Thymus (tissue), 11 donors: Measurements from ENCODE around the gene SDHB. TPM values are rescaled to one million over a fixed set of nuclear protein-coding genes. Genes with fewer than 3 reads are reported as not detected.

ENCODE experiments used
- DNase-seq, 9 donors: peaks; one replicate each; pipeline ENCODE4 v3.0.0-alpha.2; 2013; ENCODE audit warnings: low spot score in 9 of 9, low read depth in 6 of 9, missing footprints in 1 of 9
- H3K27ac ChIP-seq, 2 donors: one replicate each; pipeline ENCODE4 v1.5.1; 2013; ENCODE audit warnings: control low read depth in 1 of 2, low read depth in 1 of 2, low read length in 1 of 2, mild to moderate bottlenecking in 1 of 2, moderate library complexity in 1 of 2
- H3K27me3 ChIP-seq, 2 donors: one replicate each; pipeline ENCODE4 v1.5.1; 2013; ENCODE audit warnings: low read length in 1 of 2; ENCODE audit not compliant: control insufficient read depth in 2 of 2, insufficient read depth in 1 of 2
- H3K36me3 ChIP-seq, 2 donors: one replicate each; pipeline ENCODE4 v1.5.1; 2013; ENCODE audit warnings: low read length in 1 of 2, mild to moderate bottlenecking in 1 of 2, moderate library complexity in 1 of 2; ENCODE audit not compliant: control insufficient read depth in 2 of 2, insufficient read depth in 2 of 2
- H3K4me1 ChIP-seq, 2 donors: one replicate each; pipeline ENCODE4 v1.5.1; 2013; ENCODE audit warnings: low read length in 2 of 2; ENCODE audit not compliant: control insufficient read depth in 2 of 2, insufficient read depth in 2 of 2
- H3K4me3 ChIP-seq, 2 donors: one replicate each; pipeline ENCODE4 v1.5.1; 2013; ENCODE audit warnings: low read length in 2 of 2, control low read depth in 1 of 2, mild to moderate bottlenecking in 1 of 2
- H3K9me3 ChIP-seq, 2 donors: one replicate each; pipeline ENCODE4 v1.5.1; 2013; ENCODE audit warnings: low read length in 1 of 2, mild to moderate bottlenecking in 1 of 2; ENCODE audit not compliant: control insufficient read depth in 2 of 2, insufficient read depth in 1 of 2
- WGBS: extraction: QIAGEN DNeasy Blood & Tissue Kit; methylation state at CpG from one replicate; pipeline ENCODE4 v1.1.7; 2013; 5-methylcytosine and 5-hydroxymethylcytosine counted together
- polyA plus RNA-seq: library from polyadenylated mRNA; stranded (reverse); fragments of 200-250 nt; gene quantifications from one replicate; pipeline ENCODE4 v1.2.3, GENCODE V29; 2013
- total RNA-seq: library from RNA; stranded (reverse); fragments of 120-200 nt; gene quantifications from one replicate; pipeline ENCODE4 v1.2.4, GENCODE V29; 2013
- donor health status: healthy.

SDHB gene
- total and polyA plus RNA-seq, 2 donors = 70.0 to 122 TPM

DNA sequence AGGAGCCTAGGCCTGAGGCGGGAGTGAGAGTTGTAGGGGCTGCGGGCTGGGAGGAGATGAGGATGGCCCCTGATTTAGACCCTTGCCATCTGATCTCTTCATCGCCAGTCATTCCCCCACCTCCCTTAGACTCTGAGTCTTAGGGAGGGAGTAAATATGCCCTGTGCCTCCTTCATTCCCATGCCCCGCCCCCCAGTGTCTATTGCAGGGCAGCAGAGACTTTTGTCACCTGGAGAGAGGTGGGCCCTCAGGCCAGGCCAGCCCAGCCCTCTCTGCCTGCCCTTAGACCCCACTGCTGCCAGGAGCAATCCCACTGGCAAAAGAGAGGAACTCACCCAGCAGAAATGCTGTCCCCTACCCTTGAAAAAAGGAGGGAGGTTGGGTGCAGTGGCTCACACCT is 70.2 kb downstream of the SDHB start:
- Histone ChIP-seq H3K9me3 (no peaks in the 10 kb centered on the region), H3K27ac (no peak overlapping the region), H3K27me3 (peaks cover 0 to 29% of the 10 kb centered on the region in 2 donors), H3K4me1 (peaks cover 4 to 14% of the 10 kb centered on the region in 2 donors), H3K4me3 (no peak overlapping the region), H3K36me3 (peaks cover 2 to 27% of the 10 kb centered on the region in 2 donors)
- no peak for DNase-seq
- over 99% methylated on average over 4 of the region's 4 CpGs for WGBS

DNA sequence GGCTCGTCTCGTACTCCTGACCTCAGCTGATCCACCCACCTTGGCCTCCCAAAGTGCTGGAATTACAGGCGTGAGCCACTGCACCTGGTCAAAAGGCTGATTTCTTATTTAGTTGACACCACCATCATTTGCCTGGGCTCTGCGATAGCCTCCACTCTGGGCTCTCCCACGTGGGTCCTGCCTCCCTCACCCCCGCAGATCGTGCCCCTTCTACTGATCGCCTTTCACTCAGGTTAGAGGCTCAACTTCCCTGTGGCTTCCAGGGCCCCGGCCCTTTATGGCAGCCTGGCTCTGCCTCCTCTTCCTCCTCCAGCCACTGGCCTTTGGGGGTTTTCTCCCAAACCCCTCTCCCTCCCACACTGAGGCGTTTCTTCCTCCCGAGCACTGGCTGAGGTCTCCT is 70.9 kb downstream of the SDHB start:
- DNase-seq = no peak

DNA sequence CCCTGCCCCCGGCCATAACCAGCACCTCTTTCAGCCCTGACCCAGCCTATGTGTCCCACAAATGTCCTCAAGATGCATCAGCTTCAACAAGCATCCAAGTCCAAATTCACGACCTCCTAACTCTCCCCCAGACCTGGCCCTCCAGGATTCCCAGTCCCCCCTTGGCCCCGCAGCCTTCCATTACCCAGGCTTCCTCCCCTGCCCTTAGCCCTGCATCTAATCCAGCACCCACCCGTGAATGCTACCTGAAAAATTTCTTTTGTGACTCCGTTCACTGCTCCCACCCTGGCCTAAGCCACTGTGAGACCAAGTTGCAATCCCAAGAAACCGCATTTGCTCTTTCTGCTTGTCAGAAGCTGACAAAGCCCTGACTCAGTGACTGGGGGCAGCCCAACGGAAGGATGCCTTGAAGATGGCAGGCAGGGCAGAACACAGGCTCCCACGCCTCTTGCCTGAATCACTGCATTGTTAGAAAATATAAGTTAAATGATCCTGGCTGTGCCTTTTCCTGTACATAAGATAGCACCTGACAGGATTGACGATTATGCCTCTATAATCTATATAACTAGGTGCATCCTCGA is 72.5 kb downstream of the SDHB start:
- 95% methylated on average over 10 of the region's 10 CpGs for WGBS
- peaks cover 2 to 8% of the 10 kb centered on the region in 2 donors for H3K36me3 ChIP-seq
- H3K27me3 ChIP-seq = peaks cover 0 to 31% of the 10 kb centered on the region in 2 donors
- peaks cover 4 to 14% of the 10 kb centered on the region in 2 donors for H3K4me1 ChIP-seq
- no peaks in the 10 kb centered on the region for H3K9me3 ChIP-seq
- no peak overlapping the region for H3K4me3 ChIP-seq
- no peak for DNase-seq
- H3K27ac ChIP-seq = no peak overlapping the region

More for the DNA sequence above, 70.9 kb downstream of the SDHB start:
- H3K36me3 ChIP-seq = peaks cover 2 to 22% of the 10 kb centered on the region in 2 donors
- WGBS = 93% methylated on average over 11 of the region's 11 CpGs
- H3K27ac ChIP-seq = no peak overlapping the region
- H3K4me1 ChIP-seq = peaks cover 4 to 14% of the 10 kb centered on the region in 2 donors
- H3K4me3 ChIP-seq = no peak overlapping the region
- H3K9me3 ChIP-seq = no peaks in the 10 kb centered on the region
- H3K27me3 ChIP-seq = peaks cover 0 to 31% of the 10 kb centered on the region in 2 donors

DNA sequence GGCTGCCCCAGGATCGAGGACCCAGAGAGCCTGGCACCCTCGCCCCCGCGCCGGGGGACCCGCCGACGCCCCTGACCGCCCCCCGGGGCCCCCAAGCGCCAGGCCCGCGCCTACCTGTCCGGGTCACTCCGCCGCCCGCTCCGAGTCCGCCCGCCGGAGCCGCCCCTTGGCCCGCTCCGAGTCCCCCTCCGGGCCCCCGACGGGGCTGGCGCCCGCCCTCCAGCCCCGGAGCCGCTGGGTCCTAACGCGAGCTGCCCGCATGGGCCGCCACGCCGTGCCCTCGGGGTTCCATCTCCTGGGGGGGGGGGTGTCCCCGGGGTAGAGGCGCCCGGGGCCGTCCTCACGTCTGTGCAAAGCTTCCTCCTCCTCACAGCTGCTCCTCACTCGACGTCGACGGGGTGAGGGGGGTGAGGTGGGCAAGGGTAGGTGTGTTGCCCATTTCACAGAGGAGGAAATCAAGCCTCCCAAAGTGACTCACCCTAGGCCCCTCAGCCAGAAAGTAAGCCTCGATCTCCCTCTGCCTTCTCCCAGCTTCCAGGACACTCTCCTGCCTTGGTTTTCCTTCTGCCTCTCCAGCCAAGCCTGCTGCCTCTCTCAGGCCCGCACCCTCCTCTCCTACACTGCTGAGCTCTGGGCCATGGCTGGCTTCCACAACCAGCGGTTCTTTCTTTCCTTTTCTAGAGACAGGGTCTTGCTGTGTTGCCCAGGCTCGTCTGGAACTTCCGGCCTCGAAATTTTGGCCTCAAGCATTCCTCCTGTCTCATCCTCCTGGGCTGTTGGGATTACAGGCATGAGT is 73.2 kb downstream of the SDHB start, which contains the start of gene MFAP2:
MFAP2 (minus strand) TSS at position 148 of the 796 bp plus-strand sequence. CDS start 2,347 bp downstream, outside the sequence.
- Histone ChIP-seq H3K9me3 (no peaks in the 10 kb centered on the region), H3K36me3 (peaks cover 0 to 2% of the 10 kb centered on the region in 2 donors), H3K27me3 (peaks cover 0 to 31% of the 10 kb centered on the region in 2 donors), H3K27ac (no peak within 1 kb of the TSS), H3K4me3 (peak within 1 kb of the TSS; percentile 22 to 36), H3K4me1 (peaks cover 4 to 14% of the 10 kb centered on the region in 2 donors)
- peak in 2 of 9 donors; percentile 19 to 22 for DNase-seq
- 11% methylated on average over 53 of the region's 53 CpGs for WGBS

DNA sequence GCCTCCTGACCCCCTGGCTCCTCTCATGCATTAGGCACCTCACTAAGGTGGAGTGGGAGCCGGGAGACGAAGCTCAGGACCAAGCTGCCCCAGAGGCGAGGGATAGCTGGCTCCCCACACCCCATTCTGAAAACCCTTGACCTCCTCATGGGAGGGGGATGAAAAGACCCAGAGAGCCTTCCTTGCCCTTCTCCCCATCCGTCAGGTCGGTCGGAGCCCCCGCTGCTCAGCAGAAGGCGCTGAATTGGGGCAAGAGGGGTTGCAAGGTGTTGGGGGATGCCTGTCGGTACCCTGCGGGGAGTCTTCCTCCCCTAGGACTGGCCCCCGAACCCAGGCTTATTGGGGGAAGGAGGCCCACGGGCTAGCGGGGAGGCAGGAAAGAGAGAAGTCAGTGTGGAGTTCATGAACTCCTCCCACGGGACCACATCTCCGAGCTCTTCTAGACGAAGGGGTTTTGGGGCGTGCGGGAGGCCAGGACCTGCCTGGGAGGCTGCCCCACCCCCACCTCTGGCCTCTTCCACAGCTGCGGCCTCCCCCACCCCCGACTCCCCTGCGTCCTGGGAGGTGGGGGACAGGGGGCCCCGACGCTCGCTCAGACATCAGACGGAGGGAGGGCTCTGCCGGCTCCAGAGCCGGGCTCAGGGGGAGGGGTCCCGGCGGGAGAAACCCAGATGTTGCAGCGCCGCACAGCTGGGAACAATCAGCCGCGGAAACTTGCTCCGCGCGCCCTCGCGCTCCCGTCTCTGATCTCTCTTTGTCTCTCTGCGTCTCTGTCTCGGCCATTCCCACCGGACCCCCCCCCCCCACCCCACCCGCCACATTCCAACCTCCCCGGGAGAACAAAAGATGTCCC is 74.1 kb downstream of the SDHB start:
- Histone ChIP-seq H3K27ac (no peak overlapping the region), H3K9me3 (no peaks in the 10 kb centered on the region), H3K4me3 (peak overlapping the region; percentile 22 to 36), H3K4me1 (peaks cover 4 to 14% of the 10 kb centered on the region in 2 donors), H3K36me3 (no peaks in the 10 kb centered on the region), H3K27me3 (peaks cover 0 to 31% of the 10 kb centered on the region in 2 donors)
- peak in 3 of 9 donors; percentile 23 to 42 (median 25) for DNase-seq
- 20% methylated on average over 44 of the region's 44 CpGs for WGBS

DNA sequence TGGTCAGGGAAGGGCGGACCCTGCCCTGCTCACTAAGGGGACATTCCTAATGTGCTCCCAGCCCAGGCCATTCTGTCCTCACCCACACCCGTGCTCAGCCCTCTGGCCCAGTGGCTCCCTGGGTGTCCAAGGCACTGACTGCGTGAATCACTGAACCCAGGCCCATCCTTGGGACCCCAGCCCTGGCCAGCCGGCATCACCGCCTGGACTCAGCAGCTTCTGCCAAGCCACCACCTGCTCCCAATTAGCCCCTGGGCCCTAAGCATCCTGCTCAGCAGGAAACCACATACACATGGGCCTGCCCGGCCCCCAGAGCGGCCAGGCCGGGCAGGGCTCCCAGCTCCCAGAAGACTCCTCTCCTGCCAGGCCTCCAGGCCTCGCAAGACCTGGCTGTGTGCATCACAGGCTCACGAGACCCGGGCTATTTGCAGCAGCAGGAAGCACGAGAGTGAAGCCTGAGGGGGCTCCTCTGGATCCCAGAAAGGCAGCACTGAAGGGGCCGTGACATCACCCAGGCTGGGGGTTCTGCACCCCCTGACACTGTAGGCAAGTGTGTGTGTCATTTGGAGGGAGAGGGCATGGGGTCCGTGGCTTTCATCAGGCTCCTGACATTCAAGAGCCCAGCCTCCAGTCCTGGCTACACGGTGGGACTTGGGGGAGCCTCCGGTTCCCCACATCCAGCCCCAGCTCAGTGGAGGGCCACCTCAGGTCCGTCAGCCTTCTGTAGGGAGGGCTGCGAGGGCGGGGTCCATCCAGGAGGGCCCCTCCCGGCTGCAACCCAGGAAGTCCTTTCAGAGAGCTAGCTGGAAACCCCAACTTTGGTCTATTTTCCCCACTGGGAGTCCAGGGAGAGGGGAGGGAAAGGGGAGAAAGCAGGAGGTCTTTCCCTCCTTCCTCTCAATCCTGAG is 75.0 kb downstream of the SDHB start:
- peaks cover 4 to 14% of the 10 kb centered on the region in 2 donors for H3K4me1 ChIP-seq
- DNase-seq = no peak
- H3K4me3 ChIP-seq = no peak overlapping the region
- 66% methylated on average over 20 of the region's 20 CpGs for WGBS
- peaks cover 0 to 31% of the 10 kb centered on the region in 2 donors for H3K27me3 ChIP-seq
- H3K27ac ChIP-seq = no peak overlapping the region
- H3K9me3 ChIP-seq = no peaks in the 10 kb centered on the region
- H3K36me3 ChIP-seq = no peaks in the 10 kb centered on the region

DNA sequence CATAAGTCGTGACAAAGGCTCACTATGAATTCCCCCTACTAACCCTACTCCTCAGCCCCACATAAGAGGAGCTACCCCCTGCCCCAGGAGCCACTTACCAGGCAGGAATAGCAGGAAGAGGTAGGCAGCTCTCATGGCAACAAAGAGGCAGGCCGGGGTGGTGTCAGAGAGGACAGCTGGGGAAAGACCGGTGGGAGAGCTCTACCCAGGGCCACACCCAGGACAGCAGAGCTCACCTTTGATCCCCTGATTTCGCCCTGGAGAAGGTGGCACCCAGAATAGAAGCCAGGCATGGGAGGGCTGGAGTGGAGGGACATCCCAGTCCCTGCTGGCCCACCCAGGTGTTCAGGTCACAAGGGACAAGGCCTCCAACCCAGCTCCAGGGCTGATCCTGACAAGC is 75.7 kb downstream of the SDHB start:
- no peaks in the 10 kb centered on the region for H3K36me3 ChIP-seq
- no peak for DNase-seq
- H3K4me1 ChIP-seq = peaks cover 4 to 14% of the 10 kb centered on the region in 2 donors
- no peaks in the 10 kb centered on the region for H3K9me3 ChIP-seq
- WGBS = 98% methylated on average over 4 of the region's 4 CpGs
- H3K27ac ChIP-seq = no peak overlapping the region
- H3K4me3 ChIP-seq = no peak overlapping the region
- peaks cover 0 to 30% of the 10 kb centered on the region in 2 donors for H3K27me3 ChIP-seq

DNA sequence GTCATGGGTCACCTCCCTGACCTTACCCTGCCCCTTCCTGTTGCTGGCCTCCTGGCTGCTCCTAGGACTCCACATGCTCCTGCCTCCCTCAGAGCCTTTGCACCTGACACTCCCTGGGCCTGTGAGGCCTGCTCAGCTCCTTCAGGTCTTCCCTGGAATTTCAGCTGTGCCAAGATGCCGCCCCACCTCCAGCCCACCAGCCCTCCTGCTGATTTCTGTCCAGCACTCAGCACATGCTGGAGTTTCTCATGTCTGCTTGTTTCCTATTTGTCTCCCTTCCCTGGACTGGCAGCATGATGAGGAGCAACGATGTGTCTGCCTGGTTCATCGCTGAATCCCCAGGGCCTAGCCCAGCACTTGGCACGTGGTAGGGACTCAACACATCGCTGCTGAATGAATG is 76.5 kb downstream of the SDHB start:
- no peaks in the 10 kb centered on the region for H3K9me3 ChIP-seq
- peaks cover 4 to 14% of the 10 kb centered on the region in 2 donors for H3K4me1 ChIP-seq
- DNase-seq = no peak
- no peaks in the 10 kb centered on the region for H3K36me3 ChIP-seq
- H3K27me3 ChIP-seq = peaks cover 0 to 28% of the 10 kb centered on the region in 2 donors
- 98% methylated on average over 5 of the region's 5 CpGs for WGBS
- H3K4me3 ChIP-seq = no peak overlapping the region
- no peak overlapping the region for H3K27ac ChIP-seq
